Activated CD8-positive, alpha-beta memory T cell treated with anti-CD3 and anti-CD28 coated beads, Interleukin-2, amount 50 U/mL, for 4 hours (primary cell): ENCODE measurements around the gene VAV2.

Experiments used
- DNase-seq: peaks from one replicate; pipeline ENCODE4 v3.0.0-alpha.2; 2020

The VAV2 gene, protein sequence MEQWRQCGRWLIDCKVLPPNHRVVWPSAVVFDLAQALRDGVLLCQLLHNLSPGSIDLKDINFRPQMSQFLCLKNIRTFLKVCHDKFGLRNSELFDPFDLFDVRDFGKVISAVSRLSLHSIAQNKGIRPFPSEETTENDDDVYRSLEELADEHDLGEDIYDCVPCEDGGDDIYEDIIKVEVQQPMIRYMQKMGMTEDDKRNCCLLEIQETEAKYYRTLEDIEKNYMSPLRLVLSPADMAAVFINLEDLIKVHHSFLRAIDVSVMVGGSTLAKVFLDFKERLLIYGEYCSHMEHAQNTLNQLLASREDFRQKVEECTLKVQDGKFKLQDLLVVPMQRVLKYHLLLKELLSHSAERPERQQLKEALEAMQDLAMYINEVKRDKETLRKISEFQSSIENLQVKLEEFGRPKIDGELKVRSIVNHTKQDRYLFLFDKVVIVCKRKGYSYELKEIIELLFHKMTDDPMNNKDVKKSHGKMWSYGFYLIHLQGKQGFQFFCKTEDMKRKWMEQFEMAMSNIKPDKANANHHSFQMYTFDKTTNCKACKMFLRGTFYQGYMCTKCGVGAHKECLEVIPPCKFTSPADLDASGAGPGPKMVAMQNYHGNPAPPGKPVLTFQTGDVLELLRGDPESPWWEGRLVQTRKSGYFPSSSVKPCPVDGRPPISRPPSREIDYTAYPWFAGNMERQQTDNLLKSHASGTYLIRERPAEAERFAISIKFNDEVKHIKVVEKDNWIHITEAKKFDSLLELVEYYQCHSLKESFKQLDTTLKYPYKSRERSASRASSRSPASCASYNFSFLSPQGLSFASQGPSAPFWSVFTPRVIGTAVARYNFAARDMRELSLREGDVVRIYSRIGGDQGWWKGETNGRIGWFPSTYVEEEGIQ

DNA sequence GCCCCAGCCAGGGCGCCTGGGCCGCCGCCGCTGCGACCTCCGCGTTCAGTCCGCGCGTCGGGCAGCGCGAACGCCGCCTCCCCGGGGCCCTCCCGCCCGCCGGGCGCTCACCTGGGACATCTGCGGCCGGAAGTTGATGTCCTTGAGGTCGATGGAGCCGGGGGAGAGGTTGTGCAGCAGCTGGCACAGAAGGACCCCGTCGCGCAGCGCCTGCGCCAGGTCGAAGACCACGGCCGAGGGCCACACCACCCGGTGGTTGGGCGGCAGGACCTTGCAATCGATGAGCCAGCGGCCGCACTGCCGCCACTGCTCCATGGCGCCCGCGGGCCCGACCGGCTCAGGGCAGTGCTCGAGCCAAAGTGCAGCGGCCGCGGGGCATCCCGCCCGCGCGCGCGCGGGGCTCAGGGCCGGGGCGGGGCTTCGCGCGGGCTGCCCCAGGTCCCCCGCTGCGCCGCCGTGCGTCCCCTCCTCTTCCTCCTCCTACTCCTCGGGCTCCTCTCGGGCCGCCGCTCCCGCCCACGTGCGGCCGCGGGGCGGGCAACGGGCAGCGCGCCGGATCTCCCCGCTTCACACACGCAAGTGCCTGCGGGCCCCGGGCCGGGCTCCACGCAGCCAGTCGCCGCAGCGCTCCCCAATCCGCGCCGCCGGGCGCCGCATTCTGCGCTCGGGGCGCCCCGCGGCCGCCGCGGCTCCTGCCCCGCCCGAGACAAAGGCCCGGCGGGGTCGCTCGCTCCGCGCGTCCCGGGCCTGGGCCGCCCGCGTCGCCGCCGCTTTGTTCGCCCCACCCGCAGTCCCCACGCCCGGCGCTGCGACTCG is at the start of gene VAV2:
Gene VAV2 (minus strand): TSS at position 361 of the 816 bp plus-strand sequence. CDS start 46 bp downstream, at position 315.
- peak; percentile 41 for DNase-seq

DNA sequence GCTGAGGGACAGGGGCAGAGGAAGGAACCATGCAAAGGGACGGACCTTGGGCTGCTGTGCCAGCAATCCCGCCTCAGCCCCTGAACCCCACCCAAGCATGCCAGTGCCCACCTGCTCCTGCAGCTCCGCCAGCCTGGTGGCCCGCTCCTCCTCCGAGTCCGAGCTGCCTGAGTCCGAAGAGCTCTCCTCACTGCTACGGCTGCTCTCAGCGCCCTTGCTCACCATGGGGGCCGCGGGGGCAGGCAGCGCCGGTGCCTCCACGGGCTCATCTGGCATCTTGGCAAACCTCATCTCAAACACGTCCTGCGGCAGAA is 49.5 kb upstream of the VAV2 start:
- DNase-seq = no peak

DNA sequence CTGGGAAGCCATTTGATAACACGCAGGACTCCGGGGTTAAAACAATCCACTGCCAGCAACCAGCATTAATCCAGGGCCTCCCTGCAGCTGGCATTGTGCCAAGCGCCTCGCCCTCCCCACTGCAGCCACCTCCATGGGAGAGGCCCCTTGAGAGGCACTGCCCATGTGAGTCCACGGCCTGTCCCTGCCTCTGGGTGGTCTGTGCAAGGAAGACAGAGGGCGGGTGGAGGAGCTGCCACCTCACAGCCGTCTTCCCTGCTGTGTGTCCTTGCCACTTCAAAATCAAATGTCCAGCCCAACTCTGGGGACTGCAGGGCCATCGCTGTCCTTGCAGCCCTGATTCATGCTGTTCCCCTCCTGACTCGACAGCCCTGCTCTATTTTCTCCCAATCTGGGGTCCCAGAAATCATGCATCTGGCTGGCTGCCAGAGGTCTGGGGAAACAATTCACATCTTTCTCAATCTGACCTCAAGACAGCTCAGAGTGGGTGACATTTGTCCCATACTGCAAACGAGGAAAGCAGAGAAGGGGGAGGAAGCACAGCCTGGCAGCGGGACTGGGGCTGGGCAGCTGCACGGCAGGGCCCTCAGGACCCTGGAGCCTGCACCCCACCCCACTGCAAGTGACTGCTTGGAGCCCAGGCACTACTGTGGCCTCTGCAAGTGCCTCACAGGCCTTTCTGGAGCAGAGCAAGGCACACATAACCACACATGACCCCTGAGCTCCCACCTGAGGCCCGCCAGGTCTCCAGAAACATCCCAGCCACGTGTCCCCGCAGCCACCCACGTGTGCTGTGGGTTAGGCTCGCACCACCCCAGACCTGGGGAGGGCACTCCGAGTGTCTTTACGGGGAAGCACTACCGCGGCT is 48.9 kb upstream of the VAV2 start:
- DNase-seq = no peak

DNA sequence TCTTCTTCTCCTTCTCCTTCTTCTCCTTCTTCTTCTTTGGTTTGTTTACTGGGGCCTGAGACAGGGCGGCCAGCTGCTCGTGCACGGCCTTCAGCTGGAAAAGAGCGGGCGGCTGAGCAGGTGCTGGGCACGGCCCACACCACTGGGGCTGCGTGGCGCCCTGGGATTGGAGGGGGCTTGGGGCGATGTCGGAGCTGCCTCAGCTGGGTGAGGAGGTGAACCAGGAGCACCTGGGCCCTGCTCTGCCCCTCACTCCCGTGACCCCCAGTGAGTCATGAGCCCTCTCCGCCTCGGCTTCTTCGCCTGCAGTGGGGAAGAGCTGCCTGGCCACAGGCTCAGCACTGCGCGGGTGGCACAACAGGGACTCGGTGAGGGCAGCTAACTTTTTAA is 48.0 kb upstream of the VAV2 start:
- DNase-seq = no peak

DNA sequence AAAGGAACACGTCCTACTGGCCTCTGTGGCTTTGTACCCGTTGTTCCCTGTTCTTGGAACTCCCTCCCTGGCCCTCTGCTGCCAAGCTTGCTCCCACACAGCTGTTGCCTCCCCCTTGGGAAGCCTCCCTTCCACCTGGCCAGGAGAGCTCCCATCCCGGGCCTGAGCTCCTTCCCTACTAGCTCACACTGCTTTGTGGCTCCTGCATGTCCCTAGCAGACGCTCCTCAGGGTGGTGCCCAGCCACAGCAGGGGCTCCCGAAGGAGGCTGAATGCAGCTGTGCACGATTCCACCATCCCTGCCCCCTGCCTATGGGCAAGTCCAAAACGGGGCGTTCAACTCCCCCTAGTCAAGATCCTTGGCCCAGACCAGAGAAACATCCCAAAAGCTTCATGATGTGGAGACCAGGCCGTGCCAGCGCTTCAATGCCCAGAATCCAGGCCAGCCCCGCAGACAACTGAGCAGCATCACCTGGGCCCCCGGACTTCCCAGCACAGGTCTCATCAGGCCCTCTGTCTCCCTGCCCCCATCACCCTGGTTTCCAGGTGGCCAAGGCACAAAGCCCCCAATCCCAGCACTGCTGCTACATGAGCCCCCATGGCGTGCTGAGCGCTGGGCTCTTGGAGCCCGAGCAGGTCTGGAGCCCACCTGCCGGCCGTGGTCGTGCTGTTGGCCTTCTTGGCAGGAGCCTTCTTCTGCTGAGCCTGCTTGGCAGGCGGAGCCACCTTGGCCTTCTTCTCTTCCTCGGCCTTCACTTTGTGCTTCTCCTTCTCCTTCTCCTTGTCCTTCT is 47.5 kb upstream of the VAV2 start:
- no peak for DNase-seq

DNA sequence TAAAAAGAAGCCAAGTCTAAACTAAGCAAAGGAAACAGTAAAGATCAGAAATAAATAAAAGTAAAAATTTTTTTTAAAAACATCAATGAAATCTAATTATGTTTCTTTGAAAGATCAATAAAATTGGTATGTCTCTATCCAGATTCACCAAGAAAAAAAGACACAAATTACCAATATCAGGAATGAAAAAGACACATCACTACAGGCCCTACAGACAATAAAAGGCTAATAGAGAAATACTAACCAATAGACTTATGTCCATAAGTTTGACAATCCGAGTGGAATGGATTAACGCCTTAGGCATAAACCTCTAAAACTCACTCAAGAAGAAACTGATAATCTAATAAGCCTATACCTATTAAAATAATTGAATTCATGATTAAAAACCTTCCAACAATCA is 45.5 kb upstream of the VAV2 start:
- DNase-seq = no peak

DNA sequence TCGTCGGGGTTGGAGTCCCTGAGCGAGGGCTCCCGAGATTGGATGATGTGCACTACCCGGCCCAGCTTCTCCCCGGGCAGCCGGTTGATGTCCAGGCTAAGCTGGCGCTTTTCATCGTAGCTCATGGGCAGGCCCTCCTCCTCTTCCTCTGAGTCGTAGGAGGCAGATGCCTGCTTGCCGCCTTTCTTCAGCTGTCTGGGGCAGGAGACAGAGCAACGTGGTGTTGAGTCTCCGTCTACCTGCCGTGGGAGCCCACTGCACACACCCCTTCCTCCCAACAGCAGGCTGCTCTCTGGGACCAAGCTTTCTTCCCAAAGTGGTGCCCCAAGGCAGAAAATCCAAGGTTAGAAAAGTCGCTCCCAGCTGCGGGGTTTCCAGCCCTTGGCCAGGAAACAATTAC is 44.0 kb upstream of the VAV2 start:
- no peak for DNase-seq

DNA sequence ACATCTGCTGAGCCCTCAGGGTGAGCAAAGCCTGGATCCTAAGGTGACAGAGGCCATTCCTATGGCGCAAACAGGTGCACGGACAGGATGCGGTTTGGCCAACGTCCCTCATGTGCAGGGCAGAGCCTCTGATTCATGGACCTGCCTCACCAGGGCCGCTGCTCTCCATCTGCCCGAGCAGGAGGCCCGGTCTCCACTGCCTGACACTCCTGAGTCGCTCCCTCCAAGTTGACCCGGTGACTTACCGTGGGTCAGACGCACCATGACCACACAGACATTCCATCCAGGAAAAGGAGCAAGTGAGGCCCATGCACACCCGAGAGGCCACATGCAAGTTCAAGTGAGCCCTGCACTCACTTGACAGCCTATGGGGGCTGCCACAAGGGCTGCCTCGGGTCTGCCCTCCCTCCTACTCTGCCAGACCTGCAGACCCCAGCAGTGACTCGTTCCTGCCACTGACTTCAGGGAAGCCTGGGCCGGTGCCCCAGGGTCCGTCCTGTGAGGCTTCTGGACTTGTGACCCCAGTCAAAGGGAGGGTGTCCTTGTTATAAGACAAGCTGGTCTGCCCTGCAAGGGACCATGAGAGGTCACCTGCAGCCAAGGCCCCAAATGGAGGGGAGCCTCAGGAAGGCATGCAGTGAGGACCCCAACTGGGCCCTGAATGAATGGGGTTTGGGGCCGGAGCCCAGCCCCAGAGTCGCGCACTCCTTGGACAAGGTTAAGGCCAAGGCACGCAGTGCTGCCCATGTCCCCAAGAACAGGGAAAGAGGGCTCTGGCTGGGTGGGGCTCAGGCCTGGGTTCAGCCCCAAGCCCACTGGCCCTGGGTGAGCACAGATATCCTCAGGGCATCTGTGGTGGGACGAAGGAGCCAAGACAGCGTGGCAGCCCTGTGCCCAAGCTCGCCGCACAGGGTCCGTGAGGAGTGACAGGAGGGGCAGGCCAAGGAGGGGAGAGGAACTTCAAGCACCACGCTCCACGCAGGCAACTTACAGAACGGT is 43.2 kb upstream of the VAV2 start:
- no peak for DNase-seq

DNA sequence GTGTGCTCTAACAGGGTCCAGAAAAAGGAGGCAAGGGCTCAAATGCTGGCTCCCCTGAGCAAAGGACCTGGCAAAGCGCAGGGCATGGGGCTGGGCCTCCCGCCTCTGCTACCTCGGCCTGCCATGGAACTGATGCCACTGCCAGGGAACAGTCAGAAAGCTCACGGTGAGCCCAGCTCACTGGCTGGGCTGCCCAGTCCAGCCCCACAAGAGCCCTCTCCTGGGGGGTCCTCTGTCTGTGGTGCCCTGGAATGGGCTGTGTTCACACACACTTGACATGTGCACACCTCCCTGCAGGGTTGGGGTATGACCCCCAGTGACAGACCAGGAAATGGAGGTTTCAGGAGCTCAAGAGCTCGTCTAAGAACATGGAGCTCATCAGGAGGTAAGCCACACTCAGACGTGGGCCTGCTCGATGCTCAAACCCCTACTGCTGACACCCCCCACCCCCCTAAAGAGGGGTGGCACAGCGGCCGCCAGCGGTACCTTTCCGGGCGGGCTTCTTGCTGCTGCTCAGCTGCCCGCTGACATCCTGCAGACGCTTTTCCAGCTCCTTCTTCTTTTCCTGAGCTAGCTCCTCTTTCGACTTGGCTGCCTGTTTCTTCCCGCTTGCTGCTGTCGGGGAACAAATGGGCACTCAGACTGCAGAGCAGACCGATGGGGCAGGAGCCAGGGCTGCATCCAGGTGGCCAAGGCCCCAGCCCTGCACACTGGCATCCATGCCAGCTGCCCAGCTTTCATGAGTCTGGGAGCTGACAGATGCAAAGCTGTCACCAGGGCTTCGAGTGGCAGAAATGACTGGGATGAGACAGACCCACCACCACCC is 42.3 kb upstream of the VAV2 start:
- no peak for DNase-seq

DNA sequence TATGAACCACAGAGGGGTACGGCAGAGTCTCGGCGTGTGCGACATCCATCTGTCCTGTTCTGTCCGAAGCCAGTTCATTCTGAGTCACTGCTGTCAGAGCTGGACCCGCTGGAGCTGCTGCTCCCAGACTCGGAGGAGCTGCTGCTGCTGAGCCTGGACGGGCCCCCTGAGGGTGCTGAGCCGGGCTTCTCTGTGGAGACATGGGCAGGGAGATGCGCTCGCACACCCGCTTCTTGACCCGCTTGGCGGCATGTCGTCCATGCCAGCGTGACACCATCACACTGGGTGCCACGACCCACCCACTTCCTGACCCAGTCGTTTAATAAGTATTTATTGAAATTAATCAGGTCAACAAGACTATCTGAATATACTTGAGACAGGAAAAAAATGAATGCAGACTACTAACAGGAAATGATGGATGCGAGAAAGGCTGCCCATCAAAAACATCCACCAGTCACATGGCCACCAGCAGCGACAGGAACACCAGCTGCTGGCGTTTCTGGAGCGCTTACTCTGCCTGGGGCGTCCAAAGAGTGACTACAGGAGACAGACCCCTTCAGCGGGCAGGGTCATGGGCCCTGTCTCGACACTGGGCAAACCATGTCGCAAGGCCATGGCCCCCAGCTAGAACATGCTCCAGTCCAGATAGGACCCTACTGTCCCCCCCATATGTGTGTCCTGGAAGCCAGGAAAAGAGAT is 41.5 kb upstream of the VAV2 start:
- no peak for DNase-seq

DNA sequence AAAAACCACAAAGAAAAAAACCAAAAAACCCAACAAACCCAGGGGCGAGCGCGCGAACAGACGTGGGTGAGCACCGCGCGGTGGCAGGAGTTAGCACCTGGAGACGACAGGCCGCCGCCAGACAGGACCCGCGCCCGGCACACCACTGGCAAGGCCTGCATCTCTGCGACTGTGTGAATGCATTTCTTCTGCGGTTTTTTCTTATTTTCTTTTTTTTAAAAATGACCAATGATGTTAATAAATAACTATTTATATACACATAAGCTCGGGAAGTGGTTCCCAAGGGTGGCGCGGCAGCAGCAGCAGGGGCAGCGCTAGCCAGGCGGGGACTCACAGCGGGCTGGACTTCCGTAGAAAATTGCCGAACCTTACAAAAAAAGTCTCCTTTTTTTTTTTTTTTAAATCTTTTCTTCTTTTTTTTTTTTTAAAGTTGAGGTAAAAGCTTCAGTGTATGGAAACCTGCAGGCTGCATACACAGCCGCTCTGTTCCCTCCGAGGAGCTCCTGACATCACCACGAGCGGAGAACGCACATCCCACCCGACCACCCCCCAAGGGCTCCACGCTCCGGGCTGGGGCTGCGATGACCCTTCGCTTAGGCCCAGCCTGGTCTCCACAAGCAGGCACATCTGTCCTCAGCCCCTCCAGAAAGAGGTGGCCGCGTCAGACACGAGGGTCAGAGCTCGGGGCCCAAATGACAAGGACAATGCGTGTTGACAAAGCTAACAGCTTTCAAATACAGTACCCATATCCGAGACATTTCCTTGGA is 40.5 kb upstream of the VAV2 start:
- no peak for DNase-seq

DNA sequence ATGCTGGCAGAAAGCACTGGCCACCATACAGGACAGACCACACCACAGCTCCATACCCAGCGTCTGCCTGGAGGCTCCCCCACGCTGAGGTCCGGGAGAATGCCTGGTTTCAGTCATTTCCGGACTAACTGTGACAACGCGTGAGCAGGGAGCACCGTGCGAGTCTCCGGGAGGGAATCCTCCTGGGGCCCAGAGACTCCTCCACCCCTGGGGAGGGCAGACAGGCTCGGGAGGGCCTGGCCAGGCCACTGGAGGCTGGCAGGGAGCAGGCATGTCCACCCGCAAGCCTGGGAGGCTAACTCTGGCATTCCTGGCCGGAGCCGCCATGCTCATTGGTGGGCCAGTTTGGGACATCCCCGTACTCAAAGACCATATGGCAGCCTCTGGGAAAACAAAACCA is 39.7 kb upstream of the VAV2 start:
- no peak for DNase-seq

DNA sequence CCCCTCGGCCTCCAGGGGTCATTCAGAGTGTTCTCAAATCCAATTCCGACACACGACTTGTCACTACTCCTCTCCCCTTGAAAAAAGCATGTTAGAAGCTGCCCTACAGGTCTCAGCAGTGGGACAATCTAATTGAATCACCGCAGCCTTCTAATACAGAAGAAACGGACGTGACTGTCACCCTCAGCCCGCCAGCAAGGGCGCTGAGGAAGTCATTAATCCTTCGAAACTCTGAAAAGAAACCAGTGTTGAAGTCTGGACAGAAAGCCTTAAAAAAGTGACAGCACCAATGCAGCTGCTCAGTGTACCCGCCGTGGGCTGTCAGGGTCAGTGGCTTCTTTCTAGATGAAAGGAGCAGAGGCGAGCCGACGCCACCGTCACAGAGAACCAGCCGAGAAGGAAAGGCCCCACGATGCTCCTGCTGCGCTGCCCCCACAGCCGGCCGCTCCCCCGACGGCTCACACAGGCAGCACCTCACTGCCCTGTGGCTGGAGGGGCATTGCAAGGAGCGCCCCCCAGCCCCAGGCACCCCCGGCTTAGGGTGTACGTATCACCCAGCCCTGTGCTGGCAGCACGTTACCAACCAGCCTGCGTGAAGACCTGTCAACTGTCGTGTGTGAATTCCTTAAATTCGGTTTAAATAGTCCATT is 38.8 kb upstream of the VAV2 start:
- no peak for DNase-seq

DNA sequence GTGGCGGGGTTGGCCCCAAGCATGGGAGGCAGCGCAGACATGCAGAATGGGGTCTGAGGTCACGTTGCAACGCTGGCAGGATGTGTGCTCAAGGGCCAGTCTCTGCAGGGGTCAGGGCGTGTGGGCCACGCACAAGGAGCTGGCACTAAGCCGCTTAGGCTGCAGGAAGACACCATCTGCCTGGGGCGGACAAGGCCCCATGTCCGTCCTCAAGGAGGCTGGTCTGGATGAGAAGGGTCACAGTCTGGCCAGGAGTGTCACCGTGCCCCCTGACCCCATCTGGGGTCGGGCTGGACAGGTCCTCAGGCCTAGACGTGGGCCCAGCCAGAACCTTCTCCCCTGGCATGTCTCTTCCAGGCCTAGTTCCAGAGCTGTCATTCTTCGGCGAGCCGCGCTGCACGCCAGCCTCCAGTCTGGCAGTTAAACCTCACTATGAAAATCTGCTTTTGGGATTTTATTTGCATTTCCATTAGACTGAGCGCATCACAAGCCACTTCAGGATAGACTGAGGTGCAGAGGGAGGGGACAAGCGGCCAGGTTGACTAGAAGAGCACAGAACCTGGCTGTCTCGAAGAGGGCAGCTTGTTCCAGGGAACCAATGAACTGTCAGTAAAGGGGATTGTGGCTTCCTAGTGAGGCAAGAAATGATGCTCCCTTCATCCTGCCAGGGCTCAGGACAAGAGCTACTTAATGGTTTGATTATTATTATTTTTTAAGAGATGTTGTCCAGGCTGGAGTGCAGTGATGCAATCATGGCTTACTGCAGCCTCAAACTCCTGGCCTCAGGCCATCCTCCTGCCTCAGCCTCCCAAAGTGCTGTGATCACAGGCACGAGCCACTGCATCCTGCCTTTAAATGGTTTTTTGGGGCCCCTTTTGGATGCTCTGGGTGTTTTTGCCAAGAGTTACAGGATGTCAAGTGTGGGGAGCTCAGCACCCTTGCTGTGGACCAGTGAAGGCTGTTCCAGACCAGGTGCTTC is 37.4 kb upstream of the VAV2 start:
- DNase-seq = no peak

DNA sequence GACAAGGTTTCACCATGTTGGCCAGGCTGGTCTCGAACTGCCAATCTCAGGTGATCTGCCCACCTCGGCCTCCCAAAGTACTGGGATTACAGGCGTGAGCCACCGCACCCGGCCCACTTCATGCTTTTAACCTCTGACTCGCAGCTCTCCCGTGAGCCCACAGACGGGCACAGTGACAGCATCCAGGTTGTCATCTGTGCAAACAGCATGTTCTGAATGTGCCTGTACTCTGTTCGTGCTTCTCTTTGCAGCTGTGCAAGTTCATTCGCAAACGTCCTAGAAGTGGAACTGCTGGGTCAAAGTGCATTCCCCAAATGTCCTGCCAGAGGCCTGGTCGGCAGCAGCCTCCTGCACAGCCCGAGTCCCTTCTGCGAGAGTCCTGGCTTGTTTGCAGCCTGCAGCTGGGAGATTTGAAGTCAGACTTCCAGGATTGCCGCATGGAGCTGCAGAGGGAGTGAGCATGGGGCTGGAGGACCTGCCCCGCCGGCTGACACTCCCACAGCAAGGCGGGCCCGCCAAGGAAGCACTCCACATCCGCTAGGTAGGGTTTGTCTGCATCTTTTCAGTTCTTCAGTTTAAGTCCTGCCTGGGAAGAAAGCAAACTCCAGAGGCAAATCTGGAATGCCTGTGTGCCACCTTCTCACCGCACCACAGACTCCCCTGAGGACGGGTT is 36.6 kb upstream of the VAV2 start:
- DNase-seq = no peak
